Fibroblast of villous mesenchyme (primary cell): ENCODE measurements around the gene FBN3. TPM values are rescaled to one million over a fixed set of nuclear protein-coding genes. Genes with fewer than 3 reads are reported as not detected.

Experiments used
- DNase-seq: peaks from one replicate; pipeline ENCODE4 v3.0.0-alpha.2; 2010; ENCODE audit warnings: low read depth
- H3K4me3 ChIP-seq: 2 replicates; pipeline ENCODE4 v1.5.1; 2011; ENCODE audit warnings: low read depth, mild to moderate bottlenecking, low read length
- total RNA-seq: library from RNA; depleted of rRNA; stranded (reverse); fragments of >200 nt; gene quantifications from 2 replicates; pipeline ENCODE4 v1.2.3, GENCODE V29; 2012
- TF ChIP-seq, protein P1 (sequence below): IDR thresholded peaks from 2 replicates; pipeline ENCODE4 v1.5.1; 2012; ENCODE audit warnings: low read depth, mild to moderate bottlenecking, low read length; ENCODE audit not compliant: insufficient read depth

FBN3 gene
- total RNA-seq, 1 donor = not detected

DNA sequence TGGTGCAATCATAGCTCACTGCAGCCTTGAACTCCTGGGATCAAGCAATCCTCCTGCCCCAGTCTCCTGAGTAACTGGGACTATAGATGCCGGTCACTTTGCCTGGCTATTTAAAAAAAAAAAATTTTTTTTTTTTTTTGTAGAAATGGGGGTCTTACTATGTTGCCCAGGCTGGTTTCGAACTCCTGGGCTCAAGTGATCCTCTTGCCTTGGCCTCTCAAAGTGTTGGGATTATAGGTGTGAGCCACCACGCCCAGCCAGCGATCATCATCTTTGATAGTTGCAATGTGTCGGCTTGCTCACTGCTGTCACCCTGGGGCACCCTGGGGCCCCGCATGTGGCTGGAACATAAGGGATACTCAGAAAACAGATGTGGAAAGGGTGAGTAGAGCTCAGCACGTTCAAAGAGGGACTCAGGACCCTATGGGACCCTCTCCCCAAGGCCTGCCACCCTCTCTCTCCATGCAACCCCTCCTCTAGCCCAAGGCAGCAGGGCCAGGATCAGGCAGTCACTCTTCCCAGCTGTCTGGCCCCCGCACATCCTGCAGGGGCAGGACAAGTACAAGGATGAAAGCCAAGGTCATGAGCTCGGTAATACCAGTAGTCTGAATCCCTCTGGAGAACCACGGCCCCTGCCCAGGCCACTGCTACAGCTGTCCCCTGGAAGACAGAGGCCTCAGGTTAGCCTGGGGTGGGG, 103.4 kb downstream of the FBN3 start:
- DNase-seq = no peak
- H3K4me3 ChIP-seq = no peak overlapping the region
- TF ChIP-seq, protein P1, sequence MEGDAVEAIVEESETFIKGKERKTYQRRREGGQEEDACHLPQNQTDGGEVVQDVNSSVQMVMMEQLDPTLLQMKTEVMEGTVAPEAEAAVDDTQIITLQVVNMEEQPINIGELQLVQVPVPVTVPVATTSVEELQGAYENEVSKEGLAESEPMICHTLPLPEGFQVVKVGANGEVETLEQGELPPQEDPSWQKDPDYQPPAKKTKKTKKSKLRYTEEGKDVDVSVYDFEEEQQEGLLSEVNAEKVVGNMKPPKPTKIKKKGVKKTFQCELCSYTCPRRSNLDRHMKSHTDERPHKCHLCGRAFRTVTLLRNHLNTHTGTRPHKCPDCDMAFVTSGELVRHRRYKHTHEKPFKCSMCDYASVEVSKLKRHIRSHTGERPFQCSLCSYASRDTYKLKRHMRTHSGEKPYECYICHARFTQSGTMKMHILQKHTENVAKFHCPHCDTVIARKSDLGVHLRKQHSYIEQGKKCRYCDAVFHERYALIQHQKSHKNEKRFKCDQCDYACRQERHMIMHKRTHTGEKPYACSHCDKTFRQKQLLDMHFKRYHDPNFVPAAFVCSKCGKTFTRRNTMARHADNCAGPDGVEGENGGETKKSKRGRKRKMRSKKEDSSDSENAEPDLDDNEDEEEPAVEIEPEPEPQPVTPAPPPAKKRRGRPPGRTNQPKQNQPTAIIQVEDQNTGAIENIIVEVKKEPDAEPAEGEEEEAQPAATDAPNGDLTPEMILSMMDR = no peak

DNA sequence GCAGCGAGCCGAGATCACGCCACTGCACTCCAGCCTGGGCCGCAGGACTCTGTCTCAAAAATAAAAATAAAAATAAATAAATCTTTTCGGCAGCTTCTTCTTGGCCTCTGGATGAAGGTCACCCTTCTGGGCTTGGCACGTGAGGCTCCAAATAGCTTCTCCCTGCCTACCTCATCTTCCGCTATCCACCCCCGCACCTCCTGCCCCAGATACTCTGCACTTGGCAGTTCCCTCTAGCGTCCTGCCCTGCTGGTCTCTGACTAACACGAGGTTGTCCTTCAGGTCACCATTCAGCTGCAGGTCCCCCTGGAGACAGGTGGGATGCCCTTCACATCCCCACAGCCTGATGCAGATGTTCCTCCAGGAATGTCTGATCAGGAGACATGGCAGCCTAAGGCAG, 105.4 kb downstream of the FBN3 start:
- TF ChIP-seq, protein P1 = no peak
- H3K4me3 ChIP-seq = no peak overlapping the region
- no peak for DNase-seq

DNA sequence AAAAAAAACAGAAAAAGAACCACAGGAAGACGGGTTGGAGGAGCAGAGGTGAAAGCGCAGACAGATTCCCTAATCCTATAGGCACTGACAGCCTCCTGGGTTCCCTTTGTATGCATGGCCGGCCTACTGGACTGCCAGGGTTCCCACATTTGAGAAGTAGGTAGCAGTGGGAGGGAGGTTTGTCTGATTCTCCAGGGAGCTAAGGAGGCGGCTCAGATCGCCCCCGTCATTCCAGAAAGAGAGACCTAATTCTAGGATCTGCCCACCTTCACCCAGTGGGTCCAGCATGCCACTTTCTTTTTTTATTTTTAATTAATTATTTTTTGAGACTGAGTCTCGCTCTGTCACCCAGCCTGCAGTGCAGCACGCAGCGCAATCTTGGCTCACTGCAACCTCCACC, 106.5 kb downstream of the FBN3 start:
- H3K4me3 ChIP-seq = no peak overlapping the region
- TF ChIP-seq, protein P1 = no peak
- DNase-seq = no peak

DNA sequence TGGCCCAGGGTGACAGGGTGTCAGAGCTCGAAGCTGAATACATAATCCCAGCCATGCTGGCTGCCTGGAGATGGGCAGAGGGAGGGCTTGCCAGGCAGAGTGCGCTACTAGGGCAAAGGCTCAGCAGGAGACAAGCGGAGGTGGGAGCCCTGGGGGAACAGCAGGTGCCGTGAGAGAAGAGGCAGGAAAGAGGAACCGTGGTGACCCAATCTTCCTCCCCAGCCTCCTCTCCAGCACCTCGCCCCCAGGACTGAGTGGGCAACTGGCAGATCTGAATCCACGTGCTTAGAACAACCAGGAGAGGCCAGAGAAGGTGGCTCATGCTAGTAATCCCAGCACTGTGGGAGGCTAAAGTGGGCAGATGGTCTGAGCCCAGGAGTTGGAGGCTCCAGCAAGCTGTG, 107.9 kb downstream of the FBN3 start:
- H3K4me3 ChIP-seq = no peak overlapping the region
- TF ChIP-seq, protein P1 = no peak
- no peak for DNase-seq

DNA sequence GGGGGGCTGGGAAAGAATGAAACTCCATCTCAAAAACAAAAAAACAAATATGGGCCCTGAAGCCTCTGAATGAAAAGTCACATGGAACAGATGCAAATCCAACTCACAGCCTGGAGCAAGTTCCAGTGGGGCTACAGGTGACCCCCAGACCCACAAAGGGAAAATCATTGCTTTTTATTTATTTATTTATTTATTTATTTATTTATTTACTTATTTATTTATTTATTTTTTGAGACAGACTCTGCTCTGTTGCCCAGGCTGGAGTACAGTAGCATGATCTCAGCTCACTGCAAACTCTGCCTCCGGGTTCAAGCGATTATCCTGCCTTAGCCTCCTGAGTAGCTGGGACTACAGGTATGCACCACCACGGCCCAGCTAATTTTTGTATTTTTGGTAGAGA, 110.2 kb downstream of the FBN3 start:
- no peak for DNase-seq
- no peak overlapping the region for H3K4me3 ChIP-seq
- TF ChIP-seq, protein P1 = no peak

DNA sequence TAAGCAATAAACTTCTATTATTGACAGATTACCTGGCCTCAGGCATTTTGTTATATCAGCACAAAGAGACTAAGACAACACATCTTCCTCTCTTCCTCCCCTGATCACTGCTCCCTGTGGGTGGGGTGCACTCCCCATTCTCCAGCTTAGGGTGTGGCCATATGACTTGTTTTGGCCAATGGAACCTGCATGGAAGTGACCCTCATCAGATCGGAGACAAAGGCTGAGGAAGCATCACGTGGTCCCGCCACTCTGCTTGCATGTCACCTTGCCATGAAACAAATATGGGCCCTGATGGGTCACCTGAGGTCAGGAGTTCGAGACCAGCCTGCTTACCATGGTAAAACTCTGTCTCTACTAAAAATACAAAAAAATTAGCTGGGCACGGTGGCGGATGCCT, 110.6 kb downstream of the FBN3 start:
- no peak overlapping the region for H3K4me3 ChIP-seq
- DNase-seq = no peak
- TF ChIP-seq, protein P1 = no peak

DNA sequence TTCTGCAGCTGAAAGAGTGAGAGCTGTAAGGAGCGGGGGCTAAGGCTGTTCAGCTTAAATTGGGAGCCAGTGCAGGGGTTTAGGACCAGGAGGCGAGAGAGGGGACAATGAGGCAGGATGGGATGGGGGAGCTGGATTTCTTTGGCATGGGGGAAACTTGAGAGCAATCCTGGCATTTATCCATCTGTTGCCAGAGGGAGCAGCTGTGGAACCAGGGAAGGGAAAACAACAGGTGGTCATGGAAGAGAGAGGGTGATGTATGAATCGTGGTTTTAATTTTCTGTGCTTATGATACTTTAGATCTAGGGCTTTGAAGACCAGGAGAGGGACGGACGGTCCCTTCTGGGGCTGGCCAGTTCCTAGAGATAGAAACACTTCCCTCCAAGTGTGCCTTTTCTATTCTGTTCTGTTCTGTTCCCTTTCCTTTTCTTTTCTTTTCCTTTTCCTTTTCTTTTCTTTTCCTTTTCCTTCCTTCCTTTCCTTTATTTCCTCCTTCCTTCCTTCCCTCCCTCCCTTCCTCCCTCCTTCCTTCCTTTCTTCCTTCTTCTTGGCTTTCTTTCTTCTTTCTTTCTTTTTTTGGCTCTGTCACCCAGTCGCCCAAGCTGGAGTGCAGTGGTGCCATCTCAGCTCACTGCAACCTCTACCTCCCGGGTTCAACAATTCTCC, 112.8 kb downstream of the FBN3 start:
- TF ChIP-seq, protein P1 = no peak
- no peak overlapping the region for H3K4me3 ChIP-seq
- no peak for DNase-seq
